GM19351 (cell line): ENCODE measurements around the gene ADPRHL1.

Experiments
- ATAC-seq: cut with Tn5 transposase; IDR thresholded peaks from one replicate; pipeline ENCODE4 v1.9.1; 2021; ENCODE audit warnings: mild to moderate bottlenecking, moderate library complexity; ENCODE audit not compliant: unreplicated experiment

The ADPRHL1 gene

DNA sequence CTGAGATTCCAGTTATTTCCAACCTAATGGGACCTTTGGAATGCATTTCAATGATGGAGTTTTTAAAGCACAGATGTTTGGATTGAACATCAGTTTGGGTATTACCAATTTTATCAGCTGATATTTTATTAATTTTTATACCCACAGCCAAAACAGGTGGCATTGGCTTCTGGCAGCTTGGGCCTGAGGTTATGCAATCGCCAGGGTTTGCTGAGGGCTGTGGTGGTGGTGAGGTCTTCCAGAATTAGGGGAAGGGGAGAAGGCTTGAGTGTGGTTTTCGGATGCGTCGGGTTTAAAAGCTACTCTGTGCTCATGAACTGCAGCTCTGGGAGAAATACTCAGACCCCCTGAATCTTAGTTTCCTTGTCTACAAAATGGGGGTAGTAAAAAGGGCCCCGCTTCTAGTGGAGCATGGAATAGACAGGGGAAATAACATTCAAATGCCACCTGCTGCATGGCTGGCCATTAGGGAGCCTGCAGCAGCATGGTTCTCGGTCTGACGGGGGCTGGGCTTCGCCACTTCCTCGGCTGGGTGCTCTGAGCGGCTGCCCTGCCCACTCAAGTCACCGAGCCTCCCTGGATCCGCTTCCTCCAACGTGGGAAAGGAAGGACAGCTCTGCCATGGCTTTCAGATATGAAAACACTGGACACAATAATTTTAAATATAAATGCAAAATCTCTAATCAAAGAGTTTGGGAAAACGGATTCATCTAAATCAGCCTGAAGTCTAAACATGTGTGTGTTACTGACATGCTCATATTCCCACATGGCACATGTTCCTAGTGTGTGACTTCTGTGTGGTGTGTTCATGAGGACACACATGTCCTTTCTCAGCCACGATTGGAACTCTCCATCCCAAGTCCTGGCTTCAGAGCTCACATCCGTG, 35.2 kb downstream of the ADPRHL1 start:
- ATAC-seq, result no peak

- ATAC-seq, result no peak
Measured at GRCh38 chr13:113417008-113417751, 36.1 kb downstream of the ADPRHL1 start.

DNA sequence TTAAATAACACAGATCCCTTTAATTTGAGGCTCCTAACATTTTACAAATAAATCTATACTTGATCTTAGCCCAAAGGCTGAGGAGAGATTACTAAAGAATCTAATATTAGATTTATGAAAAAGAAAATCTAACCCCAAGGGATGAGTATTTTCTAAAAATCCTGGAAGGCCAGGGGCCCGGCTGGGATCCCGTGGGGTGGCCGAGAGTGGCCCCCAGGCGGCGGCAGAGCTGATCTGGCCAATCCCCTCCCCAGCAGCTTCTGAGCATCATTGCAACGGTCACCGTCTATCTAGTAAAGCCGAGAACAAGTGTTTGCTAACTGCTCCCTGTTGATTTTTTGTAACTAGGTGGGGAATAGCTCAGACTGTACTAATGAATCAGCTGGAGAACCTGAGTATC, 37.5 kb downstream of the ADPRHL1 start:
- no peak for ATAC-seq

GRCh38 chr13:113415032-113415431, 38.3 kb downstream of the ADPRHL1 start:
- ATAC-seq, result no peak

- ATAC-seq, result no peak
Measured at GRCh38 chr13:113414335-113414734, 39.0 kb downstream of the ADPRHL1 start.

- ATAC-seq, result no peak
Measured at GRCh38 chr13:113413898-113414282, 39.4 kb downstream of the ADPRHL1 start.

- no peak for ATAC-seq
Measured at GRCh38 chr13:113413178-113413897, 40.0 kb downstream of the ADPRHL1 start.

GRCh38 chr13:113412440-113412839, 40.8 kb downstream of the ADPRHL1 start:
- ATAC-seq, result no peak

- no peak for ATAC-seq
Measured at GRCh38 chr13:113411216-113412023, 41.9 kb downstream of the ADPRHL1 start.

DNA sequence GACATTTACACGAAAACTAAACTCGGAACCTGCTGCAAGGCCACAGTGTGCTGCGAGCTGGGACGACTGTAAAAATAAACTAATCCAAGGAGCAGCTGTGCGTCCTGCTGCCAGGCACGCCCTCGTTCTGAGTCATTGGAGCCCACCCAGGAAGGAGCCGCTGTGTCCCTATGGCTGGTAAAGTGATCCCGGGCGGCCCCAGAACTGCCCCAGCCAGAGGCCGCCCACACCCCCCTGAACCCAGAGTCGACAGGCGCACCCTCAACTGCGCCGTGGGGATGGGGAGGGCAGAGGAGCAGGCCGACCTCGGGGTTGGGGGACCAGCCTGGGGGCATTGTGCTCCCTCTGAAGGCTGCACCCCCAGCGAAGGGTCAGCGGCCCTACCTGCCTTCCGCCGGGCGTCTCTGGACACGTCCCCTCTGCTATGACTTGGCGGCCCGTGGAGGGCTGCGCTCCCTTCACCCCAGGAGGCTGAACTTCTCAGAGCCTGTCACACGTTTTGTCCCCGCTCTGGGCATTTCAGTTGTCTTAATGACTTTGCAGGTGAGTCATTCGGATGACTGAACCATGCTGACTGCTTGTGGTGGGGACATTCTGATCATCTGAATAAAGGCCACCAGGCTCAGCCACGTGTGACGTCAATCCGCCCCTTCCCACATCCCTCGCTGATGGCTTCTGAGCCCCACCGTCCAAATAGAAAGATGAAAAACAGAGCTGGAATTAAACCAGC, 42.7 kb downstream of the ADPRHL1 start:
- no peak for ATAC-seq

DNA sequence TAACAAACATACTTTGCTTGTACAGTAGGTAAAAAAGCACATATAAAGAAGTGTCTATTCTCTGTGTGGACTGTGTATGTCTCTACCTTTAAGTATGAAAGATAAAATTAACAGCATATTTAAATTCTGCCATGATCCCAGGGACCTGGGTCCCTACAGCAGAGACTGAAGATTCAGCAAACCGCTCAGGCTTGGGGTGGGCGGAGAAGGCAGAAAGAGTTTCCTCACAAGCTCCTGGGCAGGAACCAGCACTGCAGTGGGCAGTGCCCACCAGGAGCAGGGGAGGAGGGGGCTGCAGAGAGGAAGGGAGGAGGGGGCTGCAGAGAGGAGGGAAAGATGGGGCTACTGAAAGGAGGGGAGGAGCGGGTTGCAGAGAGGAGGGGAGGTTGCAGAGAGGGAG, 44.7 kb downstream of the ADPRHL1 start:
- no peak for ATAC-seq

DNA sequence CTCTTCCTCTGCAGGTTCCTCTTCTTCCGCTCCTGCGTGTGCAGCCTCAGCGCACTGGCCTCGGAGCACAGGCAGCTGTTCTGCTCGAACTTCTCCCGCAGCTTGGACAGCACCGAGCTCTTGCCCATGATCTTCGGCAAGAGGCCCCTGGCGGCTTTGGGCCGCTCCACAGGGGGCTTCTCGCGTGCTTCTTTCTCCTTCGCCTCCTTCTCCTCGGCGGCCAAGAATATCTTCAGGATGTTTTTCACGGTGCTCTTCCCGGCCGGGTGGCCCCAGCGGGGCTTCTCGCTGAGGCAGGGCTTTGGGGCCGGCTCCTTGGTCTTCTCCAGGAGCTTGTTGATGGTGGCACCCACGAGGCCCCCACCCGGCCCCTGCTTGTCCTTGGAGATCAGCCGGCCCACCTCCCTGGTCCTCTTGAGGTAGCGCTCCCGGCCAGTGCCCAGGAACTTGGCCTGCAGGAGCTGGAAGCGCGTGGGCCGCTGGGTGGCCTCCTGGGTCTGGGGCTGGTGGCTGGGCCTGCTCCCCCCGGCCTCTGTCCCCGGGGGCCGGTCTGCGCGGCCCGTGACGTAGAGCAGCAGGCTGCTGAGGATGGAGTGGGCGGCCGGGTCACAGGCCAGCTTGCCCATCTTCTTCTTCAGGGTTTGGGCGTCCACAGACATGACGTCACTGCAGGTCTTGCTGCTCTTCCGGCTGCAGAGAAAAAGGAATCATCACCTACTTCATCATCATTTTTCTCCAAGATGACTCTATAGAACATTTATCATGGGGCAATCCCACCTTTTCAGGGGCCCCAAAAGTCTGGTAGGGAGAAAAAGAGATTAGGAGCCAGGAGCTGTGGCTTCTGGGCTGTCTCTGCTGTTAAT, 45.5 kb downstream of the ADPRHL1 start:
- no peak for ATAC-seq

GRCh38 chr13:113407103-113407530, 46.2 kb downstream of the ADPRHL1 start:
- ATAC-seq, result no peak

DNA sequence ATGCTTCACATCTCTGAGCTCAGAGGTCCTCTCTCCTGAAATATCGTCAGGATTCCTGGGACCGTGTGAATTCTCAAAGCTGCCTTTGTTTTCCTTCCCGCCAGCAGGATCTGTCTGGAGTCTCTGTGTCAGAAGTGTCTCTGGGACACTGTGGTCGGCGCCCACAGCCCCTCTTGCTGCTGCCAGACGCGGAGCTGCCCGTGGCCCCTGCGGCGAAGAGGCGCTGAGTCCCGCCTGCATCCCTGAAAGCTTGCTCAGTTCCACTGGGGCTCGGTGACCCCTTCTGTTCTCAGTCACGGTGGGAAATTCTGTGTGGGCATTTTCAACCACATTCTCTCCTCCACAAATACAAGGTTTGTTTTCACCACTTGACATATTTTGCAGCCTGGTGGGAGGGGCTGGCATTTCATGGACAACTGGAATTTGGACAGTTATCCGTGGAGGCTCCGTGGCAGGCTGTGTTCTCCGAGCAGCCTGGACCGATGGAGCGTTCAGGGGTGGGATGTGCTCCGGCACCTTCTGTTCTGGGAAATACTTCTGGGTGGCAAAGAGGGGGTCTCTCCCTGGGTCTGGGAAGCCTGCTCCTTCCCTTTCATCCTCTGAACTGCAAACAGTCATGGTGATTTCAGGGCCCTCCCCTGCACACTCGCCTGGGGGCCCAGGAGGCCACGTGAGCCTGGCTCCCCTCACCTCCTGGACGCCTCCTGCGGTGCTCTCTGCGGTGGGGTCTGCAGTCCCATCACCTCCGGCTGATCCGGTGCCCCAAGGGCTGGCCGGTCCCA, 46.8 kb downstream of the ADPRHL1 start:
- ATAC-seq, result no peak

DNA sequence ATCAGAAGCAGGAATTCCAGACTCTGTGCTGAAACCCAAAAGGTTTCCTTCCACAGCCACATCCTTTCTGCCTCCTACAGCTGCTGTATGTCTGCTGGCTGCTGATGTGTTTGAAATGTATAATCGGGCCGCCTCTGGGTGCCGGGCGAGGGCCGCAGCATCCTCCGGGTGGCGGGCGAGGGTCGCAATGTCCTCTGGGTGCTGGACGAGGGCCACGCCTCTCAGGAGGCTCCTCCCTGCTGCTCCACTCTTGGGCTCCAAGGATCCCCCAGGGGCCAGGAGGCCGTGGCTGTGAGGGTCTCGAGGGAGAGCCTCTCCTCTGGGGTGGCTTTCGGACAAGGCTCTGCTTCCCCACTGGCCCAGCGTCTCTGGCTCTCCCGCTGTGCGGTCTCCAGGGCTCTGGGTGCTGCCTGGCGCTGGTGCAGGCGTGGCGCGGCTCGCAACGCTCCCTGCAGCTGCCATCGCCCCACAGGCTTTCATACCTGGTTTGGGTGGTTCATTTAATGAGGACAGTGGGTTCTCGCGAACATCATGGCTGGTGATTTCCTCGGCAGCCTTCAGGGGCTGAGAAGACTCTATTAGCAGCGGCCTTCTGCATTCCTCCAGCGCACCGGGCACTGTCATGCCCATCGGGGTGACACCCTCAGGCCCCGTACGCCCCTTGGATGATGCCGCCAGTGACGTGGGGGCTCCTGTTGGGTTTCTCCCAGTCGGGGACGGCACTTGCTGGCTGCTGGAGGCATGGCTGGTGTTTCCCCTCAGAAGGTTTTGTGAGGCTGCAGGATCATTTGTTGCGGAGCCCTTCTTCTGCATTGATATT, 47.6 kb downstream of the ADPRHL1 start:
- no peak for ATAC-seq

DNA sequence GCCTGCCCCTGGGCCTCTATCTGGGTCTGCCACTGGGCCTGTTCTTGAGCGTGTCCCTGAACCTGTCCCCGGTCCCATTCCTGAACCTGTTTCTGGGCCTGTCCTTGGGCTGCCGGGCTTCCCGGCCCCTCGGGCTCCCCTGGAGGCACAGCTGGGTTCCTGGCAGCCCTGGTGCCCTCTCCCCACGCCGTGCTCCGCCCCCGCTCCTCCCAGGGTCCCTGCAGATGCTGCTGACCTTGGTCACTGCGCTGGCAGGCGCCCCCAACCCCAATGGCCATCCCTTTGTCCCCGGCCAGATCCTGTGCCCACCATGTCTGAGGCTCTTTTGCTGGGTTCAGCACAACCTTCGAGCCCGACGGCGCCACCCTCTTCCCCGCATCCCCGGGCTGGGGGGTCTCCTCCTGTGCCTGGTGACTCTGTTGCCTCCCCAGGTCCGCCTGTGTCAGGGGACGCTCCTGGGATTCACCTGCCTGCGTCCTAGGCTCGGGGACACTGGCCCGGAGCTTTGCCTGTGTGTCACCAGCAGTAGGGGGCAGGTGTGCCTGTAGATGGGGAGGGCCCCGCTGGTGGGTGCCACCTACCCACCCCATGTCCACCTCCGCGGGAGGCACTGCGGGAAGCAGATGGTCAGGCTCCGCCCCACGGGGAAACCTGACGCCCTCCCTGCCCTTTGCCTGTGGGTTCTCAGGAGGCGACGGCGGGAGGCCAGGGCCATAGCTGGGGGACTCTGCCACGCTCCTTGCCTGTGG, 48.4 kb downstream of the ADPRHL1 start:
- no peak for ATAC-seq

DNA sequence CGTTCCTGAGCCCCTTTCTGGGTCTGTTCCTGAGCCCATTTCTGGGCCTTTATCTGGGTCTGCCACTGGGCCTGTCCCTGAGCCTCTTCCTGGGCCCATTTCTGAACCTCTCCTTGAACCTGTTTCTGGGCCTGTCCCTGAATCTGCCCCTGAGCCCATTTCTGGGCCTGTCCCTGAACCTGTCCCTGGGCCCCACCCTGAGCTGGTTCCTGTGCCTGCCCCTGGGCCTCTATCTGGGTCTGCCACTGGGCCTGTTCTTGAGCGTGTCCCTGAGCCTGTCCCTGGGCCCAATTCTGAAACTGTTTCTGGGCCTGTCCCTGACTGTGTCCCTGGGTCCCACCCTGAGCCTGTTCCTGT, 48.9 kb downstream of the ADPRHL1 start:
- ATAC-seq, result no peak
